NCI-H526 treated with DMSO at 0.1 percent for 48 hours (cell line): Measurements from ENCODE around the gene PRSS27.
"Not testable (repeated sequence)": the region's sequence is repeated elsewhere in the genome, so short reads cannot be mapped to it uniquely, and the experiment has no call there.

Source experiments
- DNase-seq: peaks from one replicate; lab custom pipeline; 2025; lab: John Stamatoyannopoulos, UW

Gene PRSS27

DNA sequence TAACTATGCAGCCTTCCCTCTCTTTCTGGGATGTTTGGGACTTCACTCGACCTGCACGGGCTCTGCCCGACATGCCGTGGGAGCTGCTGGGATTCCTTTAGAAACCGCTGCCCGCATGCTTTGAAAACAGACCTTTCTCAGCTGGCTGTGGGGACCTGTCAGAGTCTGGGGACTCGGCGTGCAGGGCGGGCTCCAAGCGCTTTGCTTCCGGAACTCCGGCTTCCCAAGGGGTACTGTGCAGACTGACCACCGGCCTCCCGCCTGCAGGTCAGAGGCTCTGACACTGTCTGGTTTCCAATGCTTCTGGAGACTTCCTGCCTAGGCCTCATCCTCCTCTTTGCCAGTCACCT lies 11.8 kb downstream of the PRSS27 start:
- no peak for DNase-seq

DNA sequence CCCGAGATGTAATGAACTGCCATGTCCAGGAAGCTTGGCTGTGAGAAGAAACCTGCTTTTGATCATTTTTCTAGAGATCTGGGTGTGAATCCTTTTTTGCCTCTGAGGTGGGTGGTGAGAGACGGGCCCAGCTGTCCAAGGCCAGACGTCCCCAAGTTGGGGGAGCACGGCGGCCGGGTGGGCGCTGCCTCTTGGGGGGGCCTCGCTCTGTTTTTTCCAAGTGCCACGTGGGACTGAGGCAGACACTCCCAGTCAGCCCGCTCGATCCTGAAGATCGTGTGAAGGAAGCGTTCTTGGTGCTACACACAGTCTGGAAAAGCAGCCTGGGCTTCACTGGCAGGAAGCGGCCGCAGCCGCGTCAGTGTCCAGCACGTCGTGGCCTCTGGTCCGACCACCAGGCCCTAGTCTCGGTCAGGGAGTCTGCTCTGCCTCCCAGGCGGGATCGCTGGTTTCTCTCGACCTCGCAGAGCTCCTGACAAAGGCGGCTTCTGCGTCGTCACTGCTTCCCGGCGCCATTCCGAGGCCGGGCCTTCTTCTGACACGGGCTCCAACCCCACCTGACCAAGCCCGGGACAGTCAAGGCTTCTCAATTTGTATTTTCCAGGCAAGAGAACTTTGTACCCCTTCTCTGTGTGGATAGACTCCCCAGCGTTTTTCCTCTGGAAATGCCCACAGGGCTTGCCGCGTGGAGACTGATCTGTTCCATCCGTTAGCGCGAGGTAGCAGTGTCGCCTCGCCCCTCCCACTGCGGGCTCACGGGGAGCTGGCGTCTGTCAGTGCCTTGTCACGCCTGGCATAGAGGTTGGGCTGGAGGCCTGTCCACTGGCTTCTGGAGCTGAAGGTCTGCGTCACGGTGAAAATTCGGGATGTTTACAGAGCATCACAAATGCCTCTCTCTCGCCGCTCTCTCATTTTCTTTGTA lies 12.4 kb downstream of the PRSS27 start:
- no peak for DNase-seq

DNA sequence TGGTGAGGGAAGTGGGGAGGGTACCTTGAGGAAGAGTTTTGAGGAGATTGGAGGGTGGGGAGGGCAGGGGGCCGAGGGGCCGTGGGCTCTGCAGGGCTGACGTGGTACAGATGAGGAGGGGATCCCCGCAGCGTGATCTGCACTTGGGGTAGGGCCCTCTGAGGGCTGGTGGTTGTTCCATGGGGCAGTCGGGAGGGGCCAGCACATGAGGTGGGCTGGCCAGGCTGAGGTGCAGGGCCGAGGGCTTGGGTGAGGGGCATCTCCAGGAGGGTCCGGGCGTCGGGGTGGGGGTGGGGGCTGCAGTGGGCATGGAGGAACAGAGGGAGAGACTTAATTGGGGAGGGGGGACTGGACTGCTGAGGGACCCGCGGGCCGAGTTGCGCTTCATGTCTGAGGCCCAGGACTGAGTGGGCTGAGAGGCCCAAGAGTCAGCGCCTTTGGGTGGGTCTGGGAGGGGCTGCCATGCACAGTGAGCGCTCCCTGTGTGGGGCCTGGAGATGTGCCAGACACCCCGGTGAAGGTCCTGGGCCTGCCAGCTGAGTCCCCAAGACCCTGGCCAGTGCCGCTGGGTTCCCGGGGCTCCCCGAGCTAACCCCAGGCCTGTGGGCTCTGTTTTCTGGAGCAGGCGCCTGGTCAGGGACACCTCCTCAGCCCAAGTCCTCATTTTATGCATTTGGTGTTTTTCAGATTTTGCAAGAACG lies 13.3 kb downstream of the PRSS27 start:
- DNase-seq = no peak

DNA sequence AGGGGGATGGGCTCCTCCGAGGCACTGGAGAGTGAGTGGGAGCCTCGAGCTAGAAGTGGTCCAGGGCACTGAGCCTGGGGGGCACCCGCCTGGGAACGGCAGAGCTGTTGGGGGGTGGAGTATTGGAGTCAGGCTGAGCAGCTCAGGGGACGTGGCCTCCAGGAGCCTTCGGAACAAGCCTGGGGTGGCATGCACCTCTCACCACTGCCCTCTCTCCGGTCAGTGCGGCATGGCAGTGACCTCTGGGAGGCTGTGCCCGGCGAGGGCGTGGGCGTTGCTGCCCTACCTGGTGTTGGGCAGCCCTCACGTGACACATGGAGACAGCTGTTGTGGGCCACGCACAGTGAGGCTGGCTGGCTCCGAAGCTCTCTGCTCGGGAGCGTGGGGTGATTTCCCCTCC lies 13.9 kb downstream of the PRSS27 start:
- no peak for DNase-seq

DNA sequence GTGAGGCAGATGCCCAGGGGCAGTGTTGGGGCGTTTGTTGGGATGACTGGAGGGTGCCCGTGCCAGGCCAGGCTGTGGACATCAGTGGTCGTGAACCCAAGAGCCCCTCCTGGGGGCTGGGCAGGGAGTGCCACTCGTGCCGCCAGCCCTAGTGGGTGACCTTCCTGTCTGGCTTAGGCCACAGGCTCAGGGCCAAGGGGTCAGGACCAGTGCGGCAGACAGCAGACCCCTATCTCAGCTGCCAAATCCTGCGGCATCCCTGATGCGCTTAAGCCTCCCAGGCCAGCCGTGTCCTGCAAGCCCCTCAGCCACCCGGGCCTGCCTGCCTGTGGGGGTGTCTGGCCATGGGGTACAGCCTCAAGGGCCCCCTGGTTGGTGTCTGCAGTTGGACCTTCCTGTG lies 14.7 kb downstream of the PRSS27 start:
- no peak for DNase-seq

DNA sequence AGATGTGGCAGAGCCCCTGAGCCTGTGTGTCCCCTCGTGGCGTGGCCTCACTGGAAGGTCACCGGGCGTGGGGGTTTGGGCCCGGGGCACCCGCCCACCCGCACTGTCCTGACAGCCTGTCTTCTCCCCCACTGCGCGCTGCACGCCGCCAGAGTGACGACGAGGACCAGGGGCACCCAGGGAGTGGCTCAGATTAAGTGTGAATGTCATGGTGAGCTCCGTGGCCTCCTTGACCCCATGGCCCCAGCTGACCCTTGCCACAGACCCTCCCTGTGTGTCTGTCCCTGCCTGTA lies 15.1 kb downstream of the PRSS27 start:
- DNase-seq = no peak

DNA sequence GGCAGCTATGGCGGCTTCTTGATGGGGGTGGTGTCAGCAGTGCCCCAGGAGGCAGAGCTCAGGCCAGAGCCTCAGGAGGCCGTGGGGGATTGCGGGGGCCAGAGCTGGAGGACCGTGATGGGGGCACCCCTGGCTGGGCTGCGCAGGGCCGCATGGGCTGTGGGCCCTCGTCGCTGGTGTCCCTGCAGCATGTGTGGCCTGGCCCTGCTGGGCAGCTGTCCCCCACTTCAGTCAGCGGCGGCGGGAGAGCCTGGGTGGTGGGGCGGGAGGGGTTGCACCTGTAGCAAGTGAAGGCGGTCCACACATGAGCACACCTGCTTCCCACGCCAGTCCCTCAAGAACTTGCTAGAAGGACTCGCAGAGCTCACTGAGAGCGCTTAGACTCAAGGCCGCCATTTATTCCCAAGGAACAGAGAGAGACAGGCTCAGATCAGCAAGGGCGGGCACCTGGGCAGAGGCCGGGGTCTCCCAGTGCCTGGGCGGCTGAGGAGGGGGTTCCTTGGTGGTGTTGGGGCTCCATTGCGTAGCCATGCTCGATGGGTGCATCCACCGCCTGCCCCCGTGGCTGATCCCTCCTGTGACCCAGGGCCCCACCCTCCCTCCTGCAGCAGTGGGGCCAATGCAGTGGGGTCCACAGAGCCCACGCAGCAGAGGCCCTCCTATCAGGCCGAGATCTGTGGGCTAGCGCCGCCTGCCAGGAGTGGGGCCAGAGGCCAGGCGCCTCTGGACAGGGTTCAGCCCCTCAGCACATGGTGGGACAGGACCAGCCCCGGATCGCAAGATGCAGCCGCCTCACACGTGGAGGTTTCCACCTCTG lies 15.7 kb downstream of the PRSS27 start:
- DNase-seq = no peak

DNA sequence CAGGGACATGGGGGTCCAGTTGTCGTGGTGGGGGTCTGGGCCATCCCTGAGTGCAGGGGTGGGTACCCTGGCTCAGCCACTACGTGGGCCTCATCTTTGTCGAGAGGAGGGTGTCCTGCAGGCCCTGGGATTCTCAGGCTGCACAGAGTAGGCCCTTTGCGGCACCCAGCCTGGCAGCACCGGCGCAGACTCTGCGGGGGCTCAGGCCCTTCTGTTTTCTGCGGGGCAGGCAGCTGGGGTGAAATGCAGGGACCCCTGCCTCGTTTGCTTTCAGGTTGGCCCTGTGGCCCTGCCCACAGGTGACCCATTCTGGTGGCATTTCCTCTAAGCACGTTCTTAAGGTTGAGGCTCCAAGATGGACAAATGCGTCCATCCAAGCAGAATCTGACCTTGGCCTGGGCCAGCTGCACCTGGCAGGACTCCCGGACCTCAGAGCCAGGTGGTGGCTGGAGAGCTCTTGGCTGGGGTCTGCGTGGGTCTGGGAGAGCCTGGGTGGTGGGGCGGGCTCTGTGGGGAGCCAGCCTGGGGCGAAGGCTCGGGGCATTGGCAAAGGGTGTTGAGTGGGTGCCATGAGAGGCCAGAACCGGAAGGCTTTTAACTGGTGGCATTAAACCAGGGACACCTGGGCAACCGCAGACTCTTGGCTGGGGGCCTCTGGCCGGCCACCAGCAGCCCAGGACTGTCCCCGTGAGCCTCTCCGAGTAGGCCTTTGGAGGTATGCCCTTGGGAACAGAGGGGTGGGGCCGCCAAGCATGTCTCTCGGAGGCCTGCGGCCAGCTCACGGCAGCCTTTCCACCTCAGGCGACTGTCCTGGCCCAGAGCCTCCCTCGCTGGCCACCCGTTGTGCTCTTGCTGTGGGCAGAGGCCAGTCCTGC lies 16.9 kb downstream of the PRSS27 start:
- DNase-seq = no peak

DNA sequence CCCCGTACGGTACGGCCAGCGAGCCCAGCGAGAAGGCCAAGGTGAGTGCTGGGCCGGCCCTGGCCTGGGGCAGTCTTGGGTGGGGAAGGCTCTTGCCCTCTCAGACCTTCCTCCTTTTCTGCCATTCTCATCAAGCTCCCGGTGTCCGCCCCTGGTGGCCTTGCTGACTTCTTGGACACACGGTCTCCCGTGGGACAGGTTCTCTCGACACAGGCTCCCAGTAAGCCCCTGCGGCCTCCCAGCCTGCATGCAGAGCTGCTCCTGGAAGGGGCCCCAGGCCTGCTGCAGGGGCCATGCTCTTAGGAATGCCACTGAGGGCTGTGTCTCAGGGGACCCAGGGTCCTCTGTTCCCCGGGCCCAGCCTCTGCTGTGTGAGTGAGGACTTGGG lies 17.6 kb downstream of the PRSS27 start:
- no peak for DNase-seq

DNA sequence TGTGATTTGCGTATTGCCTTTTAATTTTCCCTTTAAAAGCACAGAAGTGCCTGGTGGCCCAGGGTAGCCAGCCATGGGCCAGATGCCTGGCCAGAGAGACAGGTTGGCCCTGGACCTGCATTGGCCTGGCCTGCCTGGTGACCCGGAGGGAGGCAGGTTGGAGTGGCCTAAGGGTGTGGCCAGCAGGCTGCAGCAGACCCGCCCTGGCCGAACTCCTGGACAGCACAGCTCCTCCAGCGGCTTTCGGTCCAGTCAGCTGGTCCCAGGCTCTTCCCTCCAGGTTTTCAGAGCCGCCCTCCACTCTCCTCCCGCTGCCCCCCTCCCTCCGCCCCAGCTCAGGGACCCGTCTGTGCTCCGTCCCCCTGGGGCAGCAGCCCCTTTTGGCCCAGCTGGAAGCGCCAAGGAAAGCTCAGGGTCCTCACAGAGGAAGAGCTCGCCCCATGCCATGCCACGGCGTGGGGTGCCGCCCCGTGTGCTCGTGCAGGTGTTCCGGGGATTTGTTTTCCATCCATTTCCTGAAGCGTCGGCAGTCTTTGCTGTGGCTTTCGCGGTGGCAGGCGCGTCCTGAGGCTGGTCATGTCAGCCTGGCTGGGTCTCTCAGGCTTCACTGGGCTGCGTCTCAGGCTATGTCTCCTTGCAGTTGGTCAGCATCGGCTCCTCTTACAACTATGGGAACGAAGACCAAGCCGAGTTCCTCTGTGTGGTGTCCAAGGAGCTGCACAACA lies 18.1 kb downstream of the PRSS27 start:
- no peak for DNase-seq

DNA sequence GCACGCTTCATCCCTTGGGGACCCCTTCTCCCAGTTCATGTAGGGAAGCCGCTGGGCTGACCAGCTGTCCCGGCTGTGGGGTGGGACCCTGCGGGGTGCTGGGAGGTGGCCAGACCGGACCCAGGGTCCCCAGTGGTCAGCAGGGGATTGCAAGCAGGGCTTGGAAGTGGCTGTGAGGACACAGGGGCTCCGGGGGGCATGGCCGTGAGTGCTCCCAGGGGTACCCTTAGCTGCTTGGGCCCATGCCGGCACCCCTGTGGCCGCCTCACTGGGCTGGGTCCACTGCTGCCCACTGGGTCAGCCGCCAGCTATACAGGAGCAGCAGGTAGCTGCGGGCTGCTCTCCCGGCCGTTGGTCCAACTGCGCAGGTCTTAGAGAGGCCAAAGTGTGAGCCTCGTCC lies 18.8 kb downstream of the PRSS27 start:
- no peak for DNase-seq

DNA sequence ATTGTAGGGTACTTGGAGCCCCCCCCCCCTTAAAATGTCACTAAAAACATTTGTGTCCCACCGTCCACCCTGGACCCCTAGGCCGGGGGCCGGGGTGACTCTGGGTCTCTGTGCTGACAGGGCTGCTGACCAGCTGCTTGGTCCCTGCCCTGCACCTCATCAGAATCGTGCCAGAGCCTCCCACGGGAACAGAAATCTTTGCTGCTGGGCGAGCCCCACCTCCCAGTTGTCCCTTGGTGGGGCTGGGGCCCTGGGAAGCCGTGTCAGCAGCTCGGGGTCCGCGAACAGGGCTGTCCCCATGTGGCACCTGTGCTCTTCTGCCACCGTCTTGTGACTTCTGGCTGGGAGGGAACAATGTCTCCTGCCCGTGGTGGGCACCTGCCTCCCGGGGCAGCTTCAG lies 19.2 kb downstream of the PRSS27 start:
- no peak for DNase-seq

DNA sequence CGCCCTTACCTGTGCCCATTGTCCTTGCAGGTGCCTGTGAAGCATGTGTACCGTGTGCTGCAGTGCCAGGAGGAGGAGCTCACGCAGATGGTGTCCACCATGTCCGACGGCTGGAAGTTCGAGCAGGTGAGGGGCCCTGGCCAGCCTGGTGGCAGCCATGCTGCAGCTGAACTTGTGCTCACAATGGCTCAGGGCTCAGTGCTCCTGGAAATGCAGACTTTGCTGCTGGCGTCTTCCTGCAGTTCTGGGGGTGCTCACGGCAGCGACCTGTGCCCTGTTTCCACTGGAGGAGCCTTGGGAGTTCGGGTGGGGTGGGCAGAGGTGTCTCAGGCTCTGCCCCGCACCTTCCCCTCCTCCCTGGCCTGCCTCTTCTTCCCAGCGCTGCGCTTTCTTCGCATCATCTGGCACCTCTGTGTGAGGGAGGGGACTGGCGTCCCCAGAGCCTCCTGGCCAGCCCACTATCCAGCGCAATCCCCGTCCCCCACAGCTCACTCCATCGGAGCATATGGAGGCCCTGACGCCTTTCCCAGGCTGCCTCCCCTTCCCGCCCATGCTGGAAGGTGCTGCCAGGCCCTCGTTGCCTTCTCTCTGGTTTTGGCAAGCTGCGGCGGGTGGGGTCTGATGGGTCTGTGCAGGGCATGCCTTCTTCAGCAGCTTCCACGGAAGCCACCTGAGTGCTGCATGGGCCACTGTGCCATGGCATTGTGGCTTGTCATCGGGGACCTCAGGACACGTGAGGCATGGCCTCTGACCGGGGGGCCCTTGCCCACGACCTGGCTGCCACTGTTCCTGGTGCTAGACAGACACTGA lies 20.0 kb downstream of the PRSS27 start:
- no peak for DNase-seq

DNA sequence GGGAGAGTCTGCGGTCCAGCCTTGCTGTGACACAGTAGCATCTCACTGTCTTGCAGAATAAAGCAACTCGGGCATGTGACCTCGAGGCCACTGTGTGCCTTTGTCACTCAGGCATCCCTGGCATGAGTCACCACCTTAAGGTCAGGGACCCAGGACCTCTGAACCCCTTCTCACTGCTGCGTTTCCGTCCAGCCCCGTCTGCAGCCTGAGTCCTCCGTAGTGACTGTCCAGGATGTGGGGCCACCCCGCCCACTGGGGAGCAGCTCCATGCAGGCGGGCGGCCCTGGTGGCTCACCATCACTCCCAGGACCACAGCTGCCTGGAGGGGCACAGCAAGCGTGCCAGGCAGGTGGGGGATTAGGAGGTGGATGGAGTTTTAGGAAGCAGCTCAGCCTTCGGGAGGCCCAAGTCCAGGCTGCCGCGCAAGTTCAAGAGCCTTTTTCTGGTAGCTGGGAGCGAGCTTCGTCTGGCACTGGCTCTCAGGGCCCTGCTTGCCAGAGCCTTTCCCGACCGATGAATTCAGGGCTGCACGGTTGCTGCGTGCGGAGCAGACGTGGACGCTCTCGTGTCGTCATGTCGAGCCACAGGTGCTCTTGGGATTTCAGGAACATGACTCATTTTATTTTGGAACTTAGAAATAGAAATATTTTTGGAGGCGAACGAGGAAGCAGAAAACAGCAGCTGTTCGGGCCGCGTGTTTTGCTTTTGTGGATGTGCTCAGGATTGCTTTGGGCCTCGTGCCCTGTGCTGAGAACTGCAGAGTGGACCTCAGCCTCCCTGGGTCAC lies 20.9 kb downstream of the PRSS27 start:
- DNase-seq = no peak

DNA sequence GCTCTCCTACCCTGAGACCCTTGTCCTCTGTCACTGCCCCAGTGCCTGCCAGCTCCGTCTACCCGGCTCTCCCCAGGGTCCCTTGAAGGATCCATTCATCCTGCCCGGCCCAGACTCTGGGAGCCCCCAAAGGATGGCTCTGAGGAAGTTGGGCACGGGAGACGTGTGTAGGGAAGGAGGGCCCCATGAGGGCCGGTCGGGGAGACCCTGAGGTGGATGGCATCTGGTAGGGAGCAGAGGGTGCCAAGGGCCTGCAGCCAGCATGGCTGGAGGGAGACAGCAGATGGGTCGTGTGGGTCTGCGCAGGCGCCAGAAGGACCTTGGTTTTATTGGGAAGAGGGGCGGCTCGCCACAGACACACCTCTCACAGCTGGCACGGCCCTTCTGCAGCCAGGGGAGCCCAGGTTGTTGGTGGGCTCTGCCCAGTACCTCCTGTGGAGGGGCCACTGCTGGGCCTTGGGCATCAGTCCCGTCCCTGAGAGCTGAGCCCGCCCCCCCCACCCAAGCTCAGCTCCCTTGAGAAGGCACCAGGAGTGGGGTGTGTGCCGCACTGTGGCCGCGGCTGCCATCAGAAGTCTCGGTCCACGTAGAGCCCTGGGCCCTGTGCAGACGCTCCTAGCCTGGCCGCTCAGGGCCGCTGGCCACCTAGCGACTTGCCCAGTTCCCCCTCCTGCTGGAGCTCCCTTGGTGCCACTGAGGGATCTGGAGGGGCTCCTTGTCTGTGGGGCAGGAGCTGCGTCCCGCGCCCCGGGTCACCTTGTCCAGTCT lies 21.7 kb downstream of the PRSS27 start:
- no peak for DNase-seq

DNA sequence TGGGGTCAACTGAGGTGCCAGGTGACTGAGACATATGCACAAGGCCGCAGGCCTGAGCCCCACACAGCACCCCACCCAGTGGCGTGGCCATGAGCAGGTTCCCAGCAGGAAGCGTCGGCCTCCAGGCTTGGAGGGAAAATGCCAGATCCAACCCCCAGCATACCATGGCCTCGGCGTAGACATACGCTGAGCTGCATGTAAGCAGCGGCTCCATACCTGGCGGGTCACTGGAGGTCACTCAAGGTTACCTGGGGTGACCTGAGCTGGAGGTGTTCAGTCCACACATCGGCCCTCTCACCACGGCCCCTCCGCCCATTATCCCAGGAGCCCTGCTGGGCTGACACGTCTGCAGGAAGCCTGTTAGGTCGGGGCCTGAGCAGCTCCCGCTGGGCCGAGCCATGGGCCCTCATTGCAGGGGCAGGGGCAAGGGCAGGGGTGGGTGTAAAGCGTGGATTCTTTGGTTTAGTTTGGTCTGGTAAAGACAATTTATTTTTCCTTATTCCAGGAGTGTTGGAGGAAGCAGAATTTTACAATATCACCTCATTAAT lies 22.5 kb downstream of the PRSS27 start:
- no peak for DNase-seq

DNA sequence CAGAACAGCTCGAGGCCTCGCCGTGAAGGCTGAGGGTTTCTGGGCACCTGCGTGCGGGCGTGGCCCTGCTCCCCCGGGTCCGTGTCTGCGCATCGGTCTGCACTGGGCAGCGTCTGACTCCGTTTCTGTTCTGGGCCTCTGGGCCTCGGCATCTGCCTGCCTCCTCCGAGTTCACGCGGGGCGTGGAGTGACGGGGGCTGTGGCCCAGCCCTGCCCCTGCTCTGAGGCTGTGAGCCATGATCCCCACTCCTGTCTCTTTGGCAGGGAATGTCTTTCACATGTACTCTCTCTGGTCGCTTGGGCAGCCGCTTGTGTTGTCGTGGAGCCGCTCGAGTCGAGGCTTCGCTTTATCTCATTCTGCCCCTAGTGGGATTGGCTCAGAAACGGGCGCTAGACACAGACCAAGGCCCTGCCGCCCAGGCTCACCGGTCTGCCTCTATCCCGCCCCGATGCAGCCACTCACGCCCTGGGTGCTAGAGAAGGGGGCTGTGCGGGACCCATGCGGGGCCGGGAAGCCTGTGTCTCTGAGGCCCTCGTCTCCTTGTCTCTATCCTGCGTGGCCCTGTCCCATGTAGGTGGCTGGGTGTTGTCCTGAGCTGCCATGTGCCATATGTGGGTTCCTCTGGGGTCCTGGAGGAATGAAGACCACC lies 23.3 kb downstream of the PRSS27 start:
- DNase-seq = not testable (repeated sequence)
